ENCODE results near the gene ADGRB2. TPM values are rescaled to one million over a fixed set of nuclear protein-coding genes. Genes with fewer than 3 reads are reported as not detected.

The ADGRB2 gene
- total RNA-seq, 4 donors from 2014 or later = 1.1 to 2.2 (median 1.7) TPM; not detected in 1

DNA sequence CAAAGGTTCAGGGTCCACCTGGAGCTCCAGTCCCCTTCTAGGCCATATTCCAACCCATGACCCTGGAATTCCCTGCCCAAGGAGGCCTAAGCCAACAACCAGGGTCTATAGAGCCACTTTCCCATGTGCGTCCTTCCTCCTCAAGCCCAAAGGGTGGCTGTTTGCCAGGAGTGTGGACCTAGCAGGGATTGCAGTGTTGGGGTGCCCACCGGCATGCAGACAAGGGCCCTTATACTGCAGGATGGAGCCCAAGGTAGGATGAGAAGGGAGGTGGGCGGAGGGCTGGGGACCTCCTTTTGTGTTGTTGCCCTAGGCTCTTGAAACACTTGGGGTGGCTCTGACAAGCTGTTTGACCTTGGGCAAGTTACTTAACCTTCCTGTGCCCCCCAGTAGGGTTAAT is 19.7 kb upstream of the ADGRB2 start:
- TF ChIP-seq, protein P1, sequence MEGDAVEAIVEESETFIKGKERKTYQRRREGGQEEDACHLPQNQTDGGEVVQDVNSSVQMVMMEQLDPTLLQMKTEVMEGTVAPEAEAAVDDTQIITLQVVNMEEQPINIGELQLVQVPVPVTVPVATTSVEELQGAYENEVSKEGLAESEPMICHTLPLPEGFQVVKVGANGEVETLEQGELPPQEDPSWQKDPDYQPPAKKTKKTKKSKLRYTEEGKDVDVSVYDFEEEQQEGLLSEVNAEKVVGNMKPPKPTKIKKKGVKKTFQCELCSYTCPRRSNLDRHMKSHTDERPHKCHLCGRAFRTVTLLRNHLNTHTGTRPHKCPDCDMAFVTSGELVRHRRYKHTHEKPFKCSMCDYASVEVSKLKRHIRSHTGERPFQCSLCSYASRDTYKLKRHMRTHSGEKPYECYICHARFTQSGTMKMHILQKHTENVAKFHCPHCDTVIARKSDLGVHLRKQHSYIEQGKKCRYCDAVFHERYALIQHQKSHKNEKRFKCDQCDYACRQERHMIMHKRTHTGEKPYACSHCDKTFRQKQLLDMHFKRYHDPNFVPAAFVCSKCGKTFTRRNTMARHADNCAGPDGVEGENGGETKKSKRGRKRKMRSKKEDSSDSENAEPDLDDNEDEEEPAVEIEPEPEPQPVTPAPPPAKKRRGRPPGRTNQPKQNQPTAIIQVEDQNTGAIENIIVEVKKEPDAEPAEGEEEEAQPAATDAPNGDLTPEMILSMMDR (IDR thresholded peaks at IDR 0.05 in 4 of 5, conservative IDR thresholded peaks at IDR 0.05 in 1 of 5) = no peak
- TF ChIP-seq POLR2A (IDR thresholded peaks at IDR 0.05) = no peak
- no peaks in the 10 kb centered on the region for H3K27me3 ChIP-seq
- no peak overlapping the region for H3K4me3 ChIP-seq
- ATAC-seq (no peak), DNase-seq (no peak)
- intact Hi-C loops (cut with DNase I; ENCODE audit: low total_unique reads) (no loop called here), in situ Hi-C loops (cut with MboI; ENCODE audit: low sequenced_read_pairs in 4 of 4) (loop anchor here (5.0 to 25.0 kb wide), 4 partner anchors 117 to 222 kb away; no protein-coding TSS in a partner anchor)
- H3K4me1 ChIP-seq = peaks cover 0 to 3% of the 10 kb centered on the region in 2 donors
- H3K9me3 ChIP-seq = no peaks in the 10 kb centered on the region
- no peaks in the 10 kb centered on the region for H3K36me3 ChIP-seq
- no peak overlapping the region for H3K27ac ChIP-seq

DNA sequence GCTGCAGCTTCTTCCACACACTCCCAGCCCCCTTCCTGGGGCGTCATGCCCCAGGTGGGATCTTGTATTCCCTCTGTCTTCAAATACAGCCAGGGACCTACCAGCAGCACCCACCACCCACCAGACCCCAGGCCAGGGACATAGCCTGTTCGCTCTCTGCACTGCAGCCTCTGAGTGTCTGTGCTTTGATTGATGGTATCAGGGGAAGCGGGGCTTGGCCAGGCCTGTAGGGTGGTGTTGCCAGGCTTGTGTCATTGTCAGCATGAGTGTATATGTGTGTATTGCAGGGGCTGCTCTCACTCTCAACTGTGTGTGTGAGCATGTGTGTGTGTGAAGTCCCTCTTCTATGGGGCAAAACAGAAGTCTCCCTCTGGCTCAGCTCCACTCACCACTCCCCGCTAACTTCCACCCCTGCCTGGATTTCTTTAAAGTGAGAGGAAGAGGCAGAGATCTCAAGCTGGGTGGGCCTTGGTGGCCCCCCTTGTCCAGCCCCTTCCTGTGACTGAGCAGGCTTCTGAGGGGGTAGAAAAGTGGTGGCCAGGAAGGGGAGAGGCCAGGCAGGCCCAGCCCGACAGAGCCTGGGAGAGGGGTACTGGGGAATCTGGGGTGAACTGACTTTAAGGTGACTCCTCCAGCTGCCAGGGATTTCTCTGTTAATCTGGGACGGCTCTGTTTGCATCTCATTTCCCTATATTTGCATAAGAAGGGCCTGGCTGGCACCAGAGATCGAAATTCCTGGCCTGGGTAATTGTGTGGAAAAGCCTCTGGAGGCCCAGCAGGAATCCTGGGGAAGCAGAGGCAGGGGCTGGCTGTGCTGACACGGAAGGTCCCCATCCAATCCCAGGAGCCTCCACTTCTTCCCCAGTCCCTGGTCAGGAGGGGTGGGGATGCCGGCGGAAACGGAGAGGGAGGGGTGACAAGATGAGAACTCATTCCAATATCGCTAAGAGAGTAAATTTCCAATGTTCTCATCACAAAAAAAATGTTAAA is 18.6 kb upstream of the ADGRB2 start:
- intact Hi-C loops (cut with DNase I; ENCODE audit: low total_unique reads) (no loop called here), in situ Hi-C loops (cut with MboI; ENCODE audit: low sequenced_read_pairs in 4 of 4) (loop anchor here (5.0 to 25.0 kb wide), 4 partner anchors 115 to 220 kb away; no protein-coding TSS in a partner anchor)
- Histone ChIP-seq H3K4me3 (no peak overlapping the region), H3K36me3 (no peaks in the 10 kb centered on the region), H3K9me3 (no peaks in the 10 kb centered on the region), H3K4me1 (no peaks in the 10 kb centered on the region), H3K27me3 (no peaks in the 10 kb centered on the region), H3K27ac (no peak overlapping the region)
- TF ChIP-seq POLR2A (IDR thresholded peaks at IDR 0.05) = no peak
- TF ChIP-seq, protein P1 (IDR thresholded peaks at IDR 0.05 in 4 of 5, conservative IDR thresholded peaks at IDR 0.05 in 1 of 5) = no peak
- DNase-seq (no peak), ATAC-seq (no peak)

DNA sequence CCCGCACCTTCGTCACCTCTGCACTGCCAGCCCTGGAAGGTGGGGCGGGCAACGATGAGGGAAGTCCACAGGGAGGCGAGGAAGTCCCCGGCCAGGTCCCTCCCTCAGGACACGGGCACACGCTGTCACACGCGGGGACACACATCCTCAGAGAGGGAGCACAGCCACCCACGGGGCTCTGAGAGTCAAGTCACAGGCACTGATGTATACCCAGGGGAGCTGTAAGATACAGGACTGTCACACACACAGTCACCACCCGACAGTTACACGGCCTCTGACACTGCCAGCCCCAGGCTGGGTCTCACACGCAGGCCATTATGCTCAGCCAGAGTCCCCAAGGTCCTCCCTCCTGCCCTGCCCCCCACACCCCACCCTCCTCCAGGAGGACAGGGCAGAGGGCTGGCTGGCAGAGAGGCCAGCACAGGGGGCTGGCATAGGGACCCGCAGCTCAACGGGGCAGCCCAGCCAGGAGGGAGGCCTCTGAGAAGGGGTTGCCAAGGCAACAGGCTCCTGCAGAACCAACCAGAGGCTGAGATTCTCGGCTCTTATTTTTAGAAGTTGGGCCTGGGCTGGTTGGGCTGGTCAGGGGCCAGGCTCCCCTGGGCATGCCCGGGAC is 17.7 kb upstream of the ADGRB2 start:
- no peaks in the 10 kb centered on the region for H3K4me1 ChIP-seq
- no peak for DNase-seq
- no peaks in the 10 kb centered on the region for H3K36me3 ChIP-seq
- no peak overlapping the region for H3K27ac ChIP-seq
- in situ Hi-C loops (cut with MboI; ENCODE audit: low sequenced_read_pairs in 4 of 4) (loop anchor here (5.0 to 25.0 kb wide), 4 partner anchors 115 to 220 kb away; no protein-coding TSS in a partner anchor), intact Hi-C loops (cut with DNase I; ENCODE audit: low total_unique reads) (no loop called here)
- no peak for ATAC-seq
- TF ChIP-seq, protein P1 (IDR thresholded peaks at IDR 0.05 in 4 of 5, conservative IDR thresholded peaks at IDR 0.05 in 1 of 5) = no peak
- no peak for TF ChIP-seq POLR2A (IDR thresholded peaks at IDR 0.05)
- no peak overlapping the region for H3K4me3 ChIP-seq
- peaks cover 0 to 3% (median 0%) of the 10 kb centered on the region in 3 donors for H3K27me3 ChIP-seq
- no peaks in the 10 kb centered on the region for H3K9me3 ChIP-seq

DNA sequence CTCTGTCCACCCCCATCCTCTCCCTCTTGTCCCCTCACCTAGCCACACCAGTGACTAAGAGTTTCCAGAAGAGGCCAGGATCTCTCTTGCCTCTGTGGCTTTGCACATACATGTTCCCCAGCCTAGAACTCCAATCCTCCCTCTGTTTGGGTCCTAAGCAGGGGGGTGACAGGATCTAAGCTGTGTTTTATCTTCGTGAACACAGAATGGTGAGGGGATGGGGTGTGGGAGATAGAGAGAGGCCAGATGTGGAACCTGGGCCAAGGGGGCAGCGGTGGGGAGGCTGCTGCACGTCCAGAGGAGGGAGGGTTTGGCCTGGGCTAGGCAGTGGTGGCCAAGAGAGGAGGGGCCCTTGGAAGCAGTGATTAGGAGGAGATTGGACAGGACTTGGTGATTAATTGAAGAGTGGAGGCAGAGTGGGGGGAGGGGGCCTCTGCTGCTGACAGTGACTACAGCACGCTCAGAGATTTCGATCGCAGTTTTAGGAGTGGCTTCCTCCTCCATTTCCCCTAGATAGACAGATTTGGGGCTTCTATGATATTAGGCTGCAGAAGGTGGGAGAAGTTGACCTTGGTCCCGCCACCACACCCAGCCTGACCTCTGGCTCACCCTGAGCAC is 17.1 kb upstream of the ADGRB2 start:
- intact Hi-C loops (cut with DNase I; ENCODE audit: low total_unique reads) (no loop called here), in situ Hi-C loops (cut with MboI; ENCODE audit: low sequenced_read_pairs in 4 of 4) (loop anchor here (5.0 to 25.0 kb wide), 4 partner anchors 114 to 219 kb away; no protein-coding TSS in a partner anchor)
- Histone ChIP-seq H3K9me3 (no peaks in the 10 kb centered on the region), H3K4me3 (no peak overlapping the region), H3K36me3 (no peaks in the 10 kb centered on the region), H3K4me1 (no peaks in the 10 kb centered on the region), H3K27me3 (peaks cover 0 to 7% (median 0%) of the 10 kb centered on the region in 3 donors), H3K27ac (no peak overlapping the region)
- ATAC-seq = no peak
- no peak for TF ChIP-seq POLR2A (IDR thresholded peaks at IDR 0.05)
- TF ChIP-seq, protein P1 (IDR thresholded peaks at IDR 0.05 in 4 of 5, conservative IDR thresholded peaks at IDR 0.05 in 1 of 5) = no peak
- DNase-seq = no peak

Data from gastrocnemius medialis (tissue), 4 donors.